Lung (tissue), 12 donors: ENCODE measurements around the gene GUCY2D. TPM values are rescaled to one million over a fixed set of nuclear protein-coding genes. Genes with fewer than 3 reads are reported as not detected.
"Not testable (repeated sequence)": the region's sequence is repeated elsewhere in the genome, so short reads cannot be mapped to it uniquely, and the experiment has no call there.

Experiments used
- ATAC-seq: fragments of 200-7000 bp; cut with Tn5 transposase; one replicate; pipeline ENCODE4 v1.9.1; 2020; ENCODE audit warnings: moderate number of reproducible peaks; ENCODE audit not compliant: insufficient read depth, low FRiP score
- DNase-seq, 3 donors: peaks; one replicate each; pipeline ENCODE4 v3.0.0-alpha.2; 2013 to 2017
- H3K27ac ChIP-seq, 2 donors: one replicate each; pipeline ENCODE4 v1.5.1; 2013; ENCODE audit warnings: mild to moderate bottlenecking in 2 of 2, moderate library complexity in 2 of 2, control low read depth in 1 of 2, inconsistent platforms in 1 of 2, low read depth in 1 of 2, low read length in 1 of 2
- H3K27me3 ChIP-seq, 3 donors: one replicate each; pipeline ENCODE4 v1.5.1; 2013; ENCODE audit warnings: low read length in 2 of 3; ENCODE audit not compliant: control insufficient read depth in 3 of 3, insufficient read depth in 3 of 3
- H3K36me3 ChIP-seq, 4 donors: one replicate each; pipeline ENCODE4 v1.5.1; 2013; ENCODE audit warnings: low read length in 4 of 4, mild to moderate bottlenecking in 1 of 4, moderate library complexity in 1 of 4; ENCODE audit not compliant: control insufficient read depth in 4 of 4, insufficient read depth in 4 of 4
- H3K4me1 ChIP-seq, 5 donors: one replicate each; pipeline ENCODE4 v1.5.1; 2013; ENCODE audit warnings: low read length in 5 of 5, mild to moderate bottlenecking in 2 of 5, moderate library complexity in 1 of 5; ENCODE audit not compliant: control insufficient read depth in 5 of 5, insufficient read depth in 5 of 5
- H3K4me3 ChIP-seq: one replicate; pipeline ENCODE4 v1.5.1; 2013; ENCODE audit warnings: mild to moderate bottlenecking, control low read depth, moderate library complexity
- H3K9ac ChIP-seq, 2 donors: one replicate each; pipeline ENCODE4 v1.5.1; 2013; ENCODE audit warnings: low read length in 2 of 2, control low read depth in 1 of 2; ENCODE audit not compliant: insufficient read depth in 1 of 2
- H3K9me3 ChIP-seq, 4 donors: one replicate each; pipeline ENCODE4 v1.5.1; 2013; ENCODE audit warnings: low read length in 3 of 4, mild to moderate bottlenecking in 1 of 4, moderate library complexity in 1 of 4; ENCODE audit not compliant: control insufficient read depth in 4 of 4, insufficient read depth in 3 of 4
- CTCF ChIP-seq: IDR thresholded peaks from 2 replicates; pipeline ENCODE4 v1.5.1; 2012; ENCODE audit warnings: mild to moderate bottlenecking; ENCODE audit errors: control extremely low read depth, extremely low read depth
- WGBS, 2 donors: extraction: QIAGEN DNeasy Blood & Tissue Kit; methylation state at CpG; one replicate each; pipeline ENCODE4 v1.1.7; 2013; 5-methylcytosine and 5-hydroxymethylcytosine counted together
- polyA plus RNA-seq, 2 donors: library from polyadenylated mRNA; stranded (reverse); fragments of 200-250 nt; gene quantifications; one replicate each; pipeline ENCODE4 v1.2.1, GENCODE V29; 2013
- total RNA-seq, 2 donors: library from RNA; depleted of rRNA in 1 of 2; stranded (reverse); fragments of >200 nt in 1 of 2; gene quantifications; one replicate each; pipeline ENCODE4 v1.2.1, GENCODE V29; 2014 to 2021
- donor health status: control.
- donor health status: control.
- donor health status: Bipolar disorder and iron deficiency.
- donor health status: healthy.
- donor health status: DM: yes; HTN: yes; CAD: no.

GUCY2D gene
- total and polyA plus RNA-seq, 4 donors: 0.20 to 1.8 (median 0.39) TPM

GRCh38 chr17:8059131-8059530, 56.7 kb downstream of the GUCY2D start:
- no peak for ATAC-seq
- peaks cover 0 to 11% (median 4%) of the 10 kb centered on the region in 5 donors for H3K4me1 ChIP-seq

GRCh38 chr17:8060274-8060673, 57.9 kb downstream of the GUCY2D start:
- ATAC-seq (no peak), DNase-seq (peak; percentile 55 to 81 (median 74))
- H3K9me3 ChIP-seq: no peaks in the 10 kb centered on the region
- TF ChIP-seq CTCF: peak; percentile 78
- H3K9ac ChIP-seq: no peak overlapping the region
- H3K27me3 ChIP-seq: peaks cover 0 to 60% (median 54%) of the 10 kb centered on the region in 3 donors
- H3K4me3 ChIP-seq: no peak overlapping the region
- no peak overlapping the region for H3K27ac ChIP-seq
- no peaks in the 10 kb centered on the region for H3K36me3 ChIP-seq
- 6 to 7% methylated on average over 10 of the region's 10 CpGs for WGBS, 2 donors
- H3K4me1 ChIP-seq: peaks cover 0 to 11% (median 4%) of the 10 kb centered on the region in 5 donors

More at GRCh38 chr17:8059131-8059530, 56.7 kb downstream of the GUCY2D start:
- no peak for TF ChIP-seq CTCF
- H3K9ac ChIP-seq: no peak overlapping the region
- H3K4me3 ChIP-seq: peak overlapping the region; percentile 26
- no peaks in the 10 kb centered on the region for H3K36me3 ChIP-seq
- 6 to 8% methylated on average over 7 of the region's 7 CpGs for WGBS, 2 donors
- H3K9me3 ChIP-seq: no peaks in the 10 kb centered on the region
- H3K27ac ChIP-seq: peak overlapping the region in 1 of 2 donors; percentile 48
- no peak for DNase-seq
- H3K27me3 ChIP-seq: peaks cover 0 to 54% (median 46%) of the 10 kb centered on the region in 3 donors

GRCh38 chr17:8061851-8062250, 59.4 kb downstream of the GUCY2D start:
- H3K9ac ChIP-seq, H3K4me1 ChIP-seq, H3K27ac ChIP-seq, DNase-seq, H3K4me3 ChIP-seq, H3K36me3 ChIP-seq, H3K9me3 ChIP-seq, ATAC-seq: not testable (repeated sequence)
- H3K27me3 ChIP-seq: peaks cover 0 to 66% (median 54%) of the 10 kb centered on the region in 3 donors
- WGBS, 2 donors: 76 to 77% methylated on average over 8 of the region's 8 CpGs

- H3K4me3 ChIP-seq: no peak overlapping the region
- no peaks in the 10 kb centered on the region for H3K9me3 ChIP-seq
- no peak overlapping the region for H3K9ac ChIP-seq
- ATAC-seq: no peak
- H3K27me3 ChIP-seq: peaks cover 0 to 66% (median 54%) of the 10 kb centered on the region in 3 donors
- no peak for TF ChIP-seq CTCF
- 44 to 55% methylated on average over 8 of the region's 8 CpGs for WGBS, 2 donors
- no peak overlapping the region for H3K27ac ChIP-seq
- no peaks in the 10 kb centered on the region for H3K36me3 ChIP-seq
- DNase-seq: no peak
- H3K4me1 ChIP-seq: peaks cover 0 to 4% (median 3%) of the 10 kb centered on the region in 5 donors
These were observed 60.0 kb downstream of the GUCY2D start for GRCh38 chr17:8062435-8062806.
